ENCODE data around the gene TOX2. TPM values are rescaled to one million over a fixed set of nuclear protein-coding genes. Genes with fewer than 3 reads are reported as not detected.

TOX2 gene
- total RNA-seq, 1 donor from 2014 or later: 0.16 TPM

DNA sequence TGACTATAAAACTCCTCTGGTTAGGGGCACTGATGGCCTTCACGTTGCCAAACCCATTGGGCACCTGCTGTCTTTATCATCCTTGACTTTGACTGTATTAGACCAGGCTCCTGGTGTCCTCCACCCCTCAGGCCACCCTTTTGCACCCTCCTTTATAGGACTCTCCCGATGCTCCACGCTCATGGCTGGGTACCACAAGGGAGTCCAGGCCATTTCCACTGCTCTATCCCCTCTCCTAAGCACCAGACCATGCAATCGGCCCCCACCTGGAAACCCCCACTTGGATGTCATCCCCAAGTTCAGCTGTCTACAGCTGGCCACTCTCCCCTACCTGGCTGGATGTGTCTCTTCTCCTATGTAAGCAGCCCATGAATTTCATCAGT lies 115.2 kb downstream of the TOX2 start:
- Histone ChIP-seq H3K4me1 (ENCODE audit: insufficient read depth, low read length) (no peaks in the 10 kb centered on the region), H3K27ac (ENCODE audit: low read depth, low read length) (no peak overlapping the region), H3K79me2 (ENCODE audit: insufficient read depth, low read length) (no peaks in the 10 kb centered on the region), H2AFZ (ENCODE audit: low read depth, low read length) (no peak overlapping the region), H3K9ac (ENCODE audit: low read length) (no peak overlapping the region), H3K9me3 (ENCODE audit: insufficient read depth, low read depth, low read length) (no peaks in the 10 kb centered on the region), H3K27me3 (ENCODE audit: insufficient read depth, low read length) (no peaks in the 10 kb centered on the region), H3K36me3 (ENCODE audit: insufficient read depth, low read length) (no peaks in the 10 kb centered on the region), H3K4me3 (ENCODE audit: insufficient read depth, low read depth, low read length) (no peak overlapping the region), H4K20me1 (ENCODE audit: insufficient read depth, low read length) (peaks cover 19% of the 10 kb centered on the region), H3K4me2 (ENCODE audit: low read length) (no peak overlapping the region)
- TF ChIP-seq, protein P1, sequence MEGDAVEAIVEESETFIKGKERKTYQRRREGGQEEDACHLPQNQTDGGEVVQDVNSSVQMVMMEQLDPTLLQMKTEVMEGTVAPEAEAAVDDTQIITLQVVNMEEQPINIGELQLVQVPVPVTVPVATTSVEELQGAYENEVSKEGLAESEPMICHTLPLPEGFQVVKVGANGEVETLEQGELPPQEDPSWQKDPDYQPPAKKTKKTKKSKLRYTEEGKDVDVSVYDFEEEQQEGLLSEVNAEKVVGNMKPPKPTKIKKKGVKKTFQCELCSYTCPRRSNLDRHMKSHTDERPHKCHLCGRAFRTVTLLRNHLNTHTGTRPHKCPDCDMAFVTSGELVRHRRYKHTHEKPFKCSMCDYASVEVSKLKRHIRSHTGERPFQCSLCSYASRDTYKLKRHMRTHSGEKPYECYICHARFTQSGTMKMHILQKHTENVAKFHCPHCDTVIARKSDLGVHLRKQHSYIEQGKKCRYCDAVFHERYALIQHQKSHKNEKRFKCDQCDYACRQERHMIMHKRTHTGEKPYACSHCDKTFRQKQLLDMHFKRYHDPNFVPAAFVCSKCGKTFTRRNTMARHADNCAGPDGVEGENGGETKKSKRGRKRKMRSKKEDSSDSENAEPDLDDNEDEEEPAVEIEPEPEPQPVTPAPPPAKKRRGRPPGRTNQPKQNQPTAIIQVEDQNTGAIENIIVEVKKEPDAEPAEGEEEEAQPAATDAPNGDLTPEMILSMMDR (IDR thresholded peaks at IDR 0.05; ENCODE audit: insufficient read depth, low read depth, low read length): no peak
- TF ChIP-seq EZH2 (IDR thresholded peaks at IDR 0.05; ENCODE audit: insufficient read depth, low read length): no peak
- DNase-seq (ENCODE audit: low read depth) (no peak), FAIRE-seq (no peak)
- H3K4me3 Mint-ChIP-seq (ENCODE audit: unreplicated experiment): no peak overlapping the region
- H3K4me1 Mint-ChIP-seq (ENCODE audit: low read depth, unreplicated experiment): no peaks in the 10 kb centered on the region
- no peak overlapping the region for H3K27ac Mint-ChIP-seq (ENCODE audit: unreplicated experiment)
- peaks cover 12% of the 10 kb centered on the region for H3K9me3 Mint-ChIP-seq (ENCODE audit: unreplicated experiment)
- H3K36me3 Mint-ChIP-seq (ENCODE audit: low read depth, unreplicated experiment): peaks cover 3% of the 10 kb centered on the region
- H3K27me3 Mint-ChIP-seq (ENCODE audit: low read depth, unreplicated experiment): peaks cover 65% of the 10 kb centered on the region

DNA sequence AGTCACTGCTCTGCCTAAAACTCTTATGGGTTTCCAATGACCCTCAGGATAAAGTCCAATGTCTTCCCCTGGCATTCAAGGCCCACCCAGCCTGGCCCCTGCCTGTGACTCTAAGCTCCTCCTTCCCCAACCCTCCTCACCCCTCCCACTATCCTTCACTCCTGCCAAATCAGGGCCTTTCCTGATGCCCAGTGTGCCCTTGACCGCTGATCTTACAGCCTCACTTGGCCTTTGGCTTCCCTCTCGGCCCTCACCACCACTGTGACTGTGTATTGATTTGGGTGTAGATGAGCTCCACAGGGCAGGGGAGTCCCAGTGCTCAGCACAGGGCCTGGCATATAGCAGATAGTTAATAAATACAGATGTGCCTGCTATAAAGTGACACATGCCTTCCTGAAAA lies 115.7 kb downstream of the TOX2 start:
- Mint-ChIP-seq H3K36me3 (ENCODE audit: low read depth, unreplicated experiment) (peaks cover 5% of the 10 kb centered on the region), H3K27ac (ENCODE audit: unreplicated experiment) (no peak overlapping the region), H3K4me3 (ENCODE audit: unreplicated experiment) (no peak overlapping the region), H3K4me1 (ENCODE audit: low read depth, unreplicated experiment) (no peaks in the 10 kb centered on the region), H3K27me3 (ENCODE audit: low read depth, unreplicated experiment) (peaks cover 67% of the 10 kb centered on the region), H3K9me3 (ENCODE audit: unreplicated experiment) (peaks cover 17% of the 10 kb centered on the region)
- H3K36me3 ChIP-seq (ENCODE audit: insufficient read depth, low read length): no peaks in the 10 kb centered on the region
- TF ChIP-seq, protein P1 (IDR thresholded peaks at IDR 0.05; ENCODE audit: insufficient read depth, low read depth, low read length): no peak
- no peak for TF ChIP-seq EZH2 (IDR thresholded peaks at IDR 0.05; ENCODE audit: insufficient read depth, low read length)
- H3K79me2 ChIP-seq (ENCODE audit: insufficient read depth, low read length): no peaks in the 10 kb centered on the region
- H4K20me1 ChIP-seq (ENCODE audit: insufficient read depth, low read length): peaks cover 19% of the 10 kb centered on the region
- no peak overlapping the region for H3K27ac ChIP-seq (ENCODE audit: low read depth, low read length)
- no peak overlapping the region for H3K9ac ChIP-seq (ENCODE audit: low read length)
- FAIRE-seq: no peak
- DNase-seq (ENCODE audit: low read depth): no peak
- no peaks in the 10 kb centered on the region for H3K27me3 ChIP-seq (ENCODE audit: insufficient read depth, low read length)
- no peak overlapping the region for H2AFZ ChIP-seq (ENCODE audit: low read depth, low read length)
- H3K9me3 ChIP-seq (ENCODE audit: insufficient read depth, low read depth, low read length): no peaks in the 10 kb centered on the region
- no peak overlapping the region for H3K4me3 ChIP-seq (ENCODE audit: insufficient read depth, low read depth, low read length)
- no peaks in the 10 kb centered on the region for H3K4me1 ChIP-seq (ENCODE audit: insufficient read depth, low read length)
- H3K4me2 ChIP-seq (ENCODE audit: low read length): no peak overlapping the region

DNA sequence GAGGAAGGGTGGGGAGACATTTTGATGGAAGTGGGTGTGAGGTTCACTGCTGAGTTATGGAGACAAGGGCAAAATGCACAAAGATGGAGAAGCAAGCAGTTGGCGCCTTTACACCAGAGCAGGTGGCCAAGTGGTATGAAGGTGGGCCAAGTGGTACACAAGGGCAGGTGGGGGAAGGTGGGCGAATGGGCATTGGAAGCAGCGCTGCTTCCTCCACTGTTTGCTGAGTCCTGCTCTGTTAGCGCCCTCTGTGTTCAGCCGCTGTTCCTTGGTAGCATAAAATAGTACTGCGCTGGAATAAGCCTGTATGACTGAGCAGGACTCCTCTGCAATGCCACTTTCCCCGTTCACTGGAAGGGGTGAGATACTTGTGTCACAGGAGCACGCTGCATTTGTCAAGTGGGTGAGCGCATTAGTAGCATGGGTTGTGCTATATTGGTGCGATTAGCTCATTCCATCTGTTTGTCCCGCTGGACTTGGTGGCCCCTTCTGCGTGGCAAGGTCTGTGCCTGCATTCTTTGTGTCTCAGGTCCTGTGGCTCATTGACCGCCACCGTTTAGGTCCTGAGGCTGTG lies 116.4 kb downstream of the TOX2 start:
- no peak overlapping the region for H3K27ac Mint-ChIP-seq (ENCODE audit: unreplicated experiment)
- no peak for FAIRE-seq

More for the DNA sequence above, 116.4 kb downstream of the TOX2 start:
- Histone ChIP-seq H3K4me1 (ENCODE audit: insufficient read depth, low read length) (no peaks in the 10 kb centered on the region), H3K9me3 (ENCODE audit: insufficient read depth, low read depth, low read length) (no peaks in the 10 kb centered on the region), H3K4me2 (ENCODE audit: low read length) (no peak overlapping the region), H3K4me3 (ENCODE audit: insufficient read depth, low read depth, low read length) (no peak overlapping the region), H3K36me3 (ENCODE audit: insufficient read depth, low read length) (no peaks in the 10 kb centered on the region), H2AFZ (ENCODE audit: low read depth, low read length) (no peak overlapping the region), H4K20me1 (ENCODE audit: insufficient read depth, low read length) (peaks cover 19% of the 10 kb centered on the region), H3K9ac (ENCODE audit: low read length) (no peak overlapping the region), H3K79me2 (ENCODE audit: insufficient read depth, low read length) (no peaks in the 10 kb centered on the region), H3K27ac (ENCODE audit: low read depth, low read length) (no peak overlapping the region), H3K27me3 (ENCODE audit: insufficient read depth, low read length) (no peaks in the 10 kb centered on the region)
- no peak for DNase-seq (ENCODE audit: low read depth)
- peaks cover 72% of the 10 kb centered on the region for H3K27me3 Mint-ChIP-seq (ENCODE audit: low read depth, unreplicated experiment)
- TF ChIP-seq, protein P1 (IDR thresholded peaks at IDR 0.05; ENCODE audit: insufficient read depth, low read depth, low read length): no peak
- TF ChIP-seq EZH2 (IDR thresholded peaks at IDR 0.05; ENCODE audit: insufficient read depth, low read length): no peak
- peaks cover 5% of the 10 kb centered on the region for H3K36me3 Mint-ChIP-seq (ENCODE audit: low read depth, unreplicated experiment)
- H3K4me1 Mint-ChIP-seq (ENCODE audit: low read depth, unreplicated experiment): no peaks in the 10 kb centered on the region
- no peak overlapping the region for H3K4me3 Mint-ChIP-seq (ENCODE audit: unreplicated experiment)
- peaks cover 18% of the 10 kb centered on the region for H3K9me3 Mint-ChIP-seq (ENCODE audit: unreplicated experiment)
